Mucosa of rectum (tissue), 2 donors: ENCODE measurements around the gene FBXW8.

Experiments used
- H3K27ac ChIP-seq, 2 donors: one replicate each; pipeline ENCODE4 v1.7.0; 2013; ENCODE audit warnings: inconsistent platforms in 2 of 2, low read depth in 2 of 2, low read length in 2 of 2
- H3K27me3 ChIP-seq, 2 donors: one replicate each; pipeline ENCODE4 v1.7.0; 2013; ENCODE audit warnings: low read length in 2 of 2; ENCODE audit not compliant: control insufficient read depth in 2 of 2, insufficient read depth in 2 of 2
- H3K36me3 ChIP-seq, 2 donors: one replicate each; pipeline ENCODE4 v1.7.0; 2013; ENCODE audit warnings: low read length in 2 of 2; ENCODE audit not compliant: control insufficient read depth in 2 of 2, insufficient read depth in 2 of 2
- H3K4me1 ChIP-seq, 2 donors: one replicate each; pipeline ENCODE4 v1.7.0; 2013; ENCODE audit warnings: low read length in 2 of 2, mild to moderate bottlenecking in 1 of 2; ENCODE audit not compliant: control insufficient read depth in 2 of 2, insufficient read depth in 2 of 2
- H3K4me3 ChIP-seq, 2 donors: one replicate each; pipeline ENCODE4 v1.7.0; 2013; ENCODE audit warnings: low read length in 2 of 2
- H3K9ac ChIP-seq, 2 donors: one replicate each; pipeline ENCODE4 v1.7.0; 2013; ENCODE audit warnings: low read length in 2 of 2, low read depth in 1 of 2, mild to moderate bottlenecking in 1 of 2
- H3K9me3 ChIP-seq, 2 donors: one replicate each; pipeline ENCODE4 v1.7.0; 2013; ENCODE audit warnings: low read length in 2 of 2; ENCODE audit not compliant: control insufficient read depth in 2 of 2
- donor health status: healthy.
- donor health status: Normal muscosa, but diverticular disease.

FBXW8 gene

DNA sequence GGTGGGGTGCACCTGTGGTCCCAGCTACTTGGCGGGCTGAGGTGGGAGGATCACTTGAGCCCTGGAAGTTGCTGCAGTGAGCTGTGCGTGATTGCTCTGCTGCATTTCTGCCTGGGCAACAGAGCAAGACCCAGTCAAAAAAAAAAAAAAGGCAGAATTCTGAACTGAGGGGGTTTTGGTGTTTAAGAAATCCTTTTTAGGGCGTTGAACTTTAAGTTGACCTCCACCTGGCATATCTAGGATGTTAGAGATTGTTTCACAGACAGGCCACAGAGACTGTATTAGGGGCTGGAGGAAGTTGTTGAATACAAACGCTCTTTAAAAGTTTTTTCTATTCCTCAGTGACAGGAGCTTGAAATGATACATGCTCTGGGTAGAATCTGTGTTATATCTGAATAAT lies 60.5 kb downstream of the FBXW8 start:
- H3K27me3 ChIP-seq = no peaks in the 10 kb centered on the region
- peaks cover 7 to 18% of the 10 kb centered on the region in 2 donors for H3K36me3 ChIP-seq
- no peak overlapping the region for H3K27ac ChIP-seq
- no peaks in the 10 kb centered on the region for H3K4me1 ChIP-seq
- H3K9ac ChIP-seq = no peak overlapping the region
- H3K9me3 ChIP-seq = no peaks in the 10 kb centered on the region
- H3K4me3 ChIP-seq = no peak overlapping the region

- H3K27me3 ChIP-seq = no peaks in the 10 kb centered on the region
- no peak overlapping the region for H3K27ac ChIP-seq
Measured at GRCh38 chr12:116975779-116976393, 65.1 kb downstream of the FBXW8 start.

GRCh38 chr12:116977465-116978380 lies 67.0 kb downstream of the FBXW8 start:
- H3K9me3 ChIP-seq = no peaks in the 10 kb centered on the region
- H3K9ac ChIP-seq = no peak overlapping the region

More at GRCh38 chr12:116975779-116976393, 65.1 kb downstream of the FBXW8 start:
- no peak overlapping the region for H3K9ac ChIP-seq
- no peak overlapping the region for H3K4me3 ChIP-seq
- no peaks in the 10 kb centered on the region for H3K9me3 ChIP-seq
- H3K36me3 ChIP-seq = peaks cover 2 to 10% of the 10 kb centered on the region in 2 donors
- H3K4me1 ChIP-seq = no peaks in the 10 kb centered on the region

DNA sequence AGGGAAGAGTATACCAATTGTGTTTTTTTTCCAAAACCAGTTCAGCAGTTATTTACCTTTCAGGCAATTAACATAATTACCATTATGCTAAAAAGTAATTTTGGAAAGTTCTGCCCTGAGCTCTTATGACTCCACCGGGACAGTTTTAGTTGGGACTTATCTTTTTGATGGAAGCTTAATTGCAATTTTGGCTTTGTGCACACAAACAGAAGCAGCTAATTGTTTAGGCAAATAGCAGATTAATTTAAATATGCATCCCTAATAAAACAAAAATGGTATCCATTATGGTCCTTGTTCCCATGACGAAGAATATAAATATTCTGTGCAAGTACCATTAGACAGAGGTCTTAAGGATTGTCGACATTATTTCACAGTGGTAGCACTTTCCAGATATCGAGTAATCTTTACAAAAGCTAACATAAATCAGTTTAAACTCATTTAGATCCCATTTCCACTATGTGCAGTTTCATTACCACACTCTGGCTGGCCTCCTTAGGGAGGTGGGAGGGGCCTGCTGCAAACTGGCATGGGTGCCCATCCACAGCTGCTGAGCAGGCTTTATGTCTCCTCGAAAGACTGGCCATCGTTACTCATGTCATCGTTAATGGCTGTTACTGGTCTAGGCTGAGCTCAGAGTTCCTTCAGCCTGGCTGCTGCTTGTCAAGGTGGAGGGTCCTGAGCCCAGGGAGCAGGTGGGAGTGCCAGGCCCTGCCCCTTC lies 68.2 kb downstream of the FBXW8 start:
- Histone ChIP-seq H3K9me3 (no peaks in the 10 kb centered on the region), H3K27ac (no peak overlapping the region), H3K4me3 (no peak overlapping the region), H3K4me1 (no peaks in the 10 kb centered on the region), H3K36me3 (peaks cover 0 to 2% of the 10 kb centered on the region in 2 donors), H3K9ac (no peak overlapping the region), H3K27me3 (no peaks in the 10 kb centered on the region)

More at GRCh38 chr12:116977465-116978380, 67.0 kb downstream of the FBXW8 start:
- no peaks in the 10 kb centered on the region for H3K27me3 ChIP-seq
- no peak overlapping the region for H3K4me3 ChIP-seq
- H3K4me1 ChIP-seq = no peaks in the 10 kb centered on the region
- no peak overlapping the region for H3K27ac ChIP-seq
- peaks cover 2 to 5% of the 10 kb centered on the region in 2 donors for H3K36me3 ChIP-seq

DNA sequence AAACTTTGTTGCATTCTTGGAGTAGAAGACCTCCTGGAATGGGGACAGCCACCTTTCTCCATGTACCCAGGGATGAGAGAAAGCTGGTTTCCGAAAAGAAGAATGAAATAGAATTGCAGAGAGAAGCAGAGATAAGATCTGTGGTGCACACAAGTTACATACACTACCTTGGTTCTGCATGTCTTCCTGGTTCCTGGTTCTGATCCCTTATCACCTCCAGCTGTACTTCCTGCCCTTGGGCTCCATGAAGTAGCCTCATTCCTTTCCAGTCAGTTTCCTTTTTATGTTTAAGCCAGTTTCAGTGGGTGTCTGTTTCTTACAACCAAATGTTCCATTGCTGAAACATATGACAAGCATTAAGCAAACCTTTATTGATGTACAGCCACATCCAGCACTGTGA lies 69.3 kb downstream of the FBXW8 start:
- Histone ChIP-seq H3K9ac (no peak overlapping the region), H3K9me3 (no peaks in the 10 kb centered on the region), H3K4me1 (no peaks in the 10 kb centered on the region), H3K36me3 (peaks cover 0 to 2% of the 10 kb centered on the region in 2 donors), H3K27me3 (no peaks in the 10 kb centered on the region), H3K27ac (no peak overlapping the region), H3K4me3 (no peak overlapping the region)

DNA sequence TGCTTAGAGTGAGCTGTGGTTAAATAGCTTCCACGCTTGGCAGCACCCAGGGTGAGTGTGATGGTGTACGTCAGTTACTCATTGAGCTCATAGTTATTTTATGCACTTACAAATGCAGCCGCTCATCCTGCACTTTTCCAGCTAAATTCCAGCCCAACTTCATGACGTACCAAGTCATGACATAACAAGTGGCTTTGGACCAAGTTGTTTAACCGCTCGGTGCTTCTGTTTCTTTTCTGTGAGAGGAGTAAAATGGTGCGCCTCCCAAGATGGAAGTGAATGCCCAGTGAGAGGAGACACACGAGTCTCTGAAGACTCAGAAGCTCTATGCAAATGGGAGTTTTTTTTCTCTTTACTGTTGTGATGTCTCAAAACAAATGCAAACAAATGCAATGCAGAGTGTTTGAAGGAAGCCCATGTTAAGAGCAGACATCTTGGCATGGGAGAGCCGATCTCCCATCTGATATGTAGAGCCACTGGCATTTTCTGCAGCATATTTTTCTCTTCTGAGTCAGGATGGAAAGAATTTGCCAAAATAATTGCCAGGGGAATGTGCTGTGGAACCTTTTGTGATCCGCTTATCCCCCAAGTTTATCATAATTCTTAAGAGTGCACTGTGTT lies 72.2 kb downstream of the FBXW8 start:
- no peak overlapping the region for H3K4me3 ChIP-seq
- H3K36me3 ChIP-seq = no peaks in the 10 kb centered on the region
- H3K27ac ChIP-seq = no peak overlapping the region
- H3K4me1 ChIP-seq = no peaks in the 10 kb centered on the region
- no peak overlapping the region for H3K9ac ChIP-seq
- H3K9me3 ChIP-seq = no peaks in the 10 kb centered on the region
- no peaks in the 10 kb centered on the region for H3K27me3 ChIP-seq

- Histone ChIP-seq H3K36me3 (peaks cover 0 to 2% of the 10 kb centered on the region in 2 donors), H3K27ac (no peak overlapping the region), H3K4me3 (no peak overlapping the region), H3K27me3 (no peaks in the 10 kb centered on the region), H3K4me1 (no peaks in the 10 kb centered on the region), H3K9me3 (no peaks in the 10 kb centered on the region), H3K9ac (no peak overlapping the region)
Measured at GRCh38 chr12:116984098-116984497, 73.3 kb downstream of the FBXW8 start.

GRCh38 chr12:116990329-116990728 lies 79.6 kb downstream of the FBXW8 start:
- no peaks in the 10 kb centered on the region for H3K9me3 ChIP-seq
- H3K9ac ChIP-seq = no peak overlapping the region
- no peaks in the 10 kb centered on the region for H3K4me1 ChIP-seq
- H3K4me3 ChIP-seq = no peak overlapping the region
- no peak overlapping the region for H3K27ac ChIP-seq
- peaks cover 10 to 13% of the 10 kb centered on the region in 2 donors for H3K36me3 ChIP-seq
- H3K27me3 ChIP-seq = no peaks in the 10 kb centered on the region

DNA sequence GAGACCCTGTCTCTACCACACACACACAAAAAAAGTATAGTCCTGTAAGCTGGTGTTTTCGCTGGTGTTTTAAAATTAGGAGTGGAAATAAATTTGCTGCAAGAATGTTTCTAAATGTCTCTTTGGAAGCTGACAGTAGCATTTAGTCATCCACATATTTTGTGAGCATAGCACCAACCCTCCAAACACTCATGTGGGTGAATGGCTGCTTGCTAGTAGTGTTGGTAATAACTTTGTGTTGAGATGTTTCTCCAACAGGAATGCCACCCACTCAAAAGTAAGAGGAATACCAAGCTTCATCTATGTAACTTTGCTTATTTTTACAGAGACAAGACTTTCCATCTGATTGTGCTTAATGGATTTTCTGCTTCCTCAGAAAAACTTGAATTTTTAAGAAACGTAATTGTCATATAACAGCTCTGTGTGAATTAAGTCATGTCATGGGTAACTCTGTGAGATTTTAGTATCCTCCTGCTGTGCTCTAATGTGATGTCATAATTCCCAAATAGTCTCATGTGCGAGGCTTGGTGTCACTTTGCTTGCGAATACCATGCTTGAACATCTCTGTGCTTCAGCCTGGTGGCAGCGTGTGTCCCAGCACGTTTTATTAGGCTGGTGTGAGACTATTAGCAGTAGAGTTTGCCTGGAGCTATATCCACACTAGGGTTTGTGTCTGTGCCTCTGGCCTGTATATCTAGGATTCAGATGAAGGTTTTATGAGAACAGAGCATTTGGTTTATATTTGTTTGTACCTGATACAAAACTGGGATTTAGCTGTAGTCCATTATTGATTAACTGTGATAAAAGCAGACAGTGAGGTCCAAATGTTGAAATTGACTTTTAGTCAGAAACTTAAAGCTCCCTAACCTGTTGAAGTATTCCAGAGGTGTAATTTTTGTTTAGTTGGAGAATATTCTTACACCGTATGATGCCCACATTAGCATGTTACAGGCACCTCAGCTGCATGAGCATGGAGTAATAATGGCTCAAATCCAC lies 80.5 kb downstream of the FBXW8 start:
- H3K27me3 ChIP-seq = no peaks in the 10 kb centered on the region
- H3K9ac ChIP-seq = no peak overlapping the region
- no peaks in the 10 kb centered on the region for H3K9me3 ChIP-seq
- H3K4me1 ChIP-seq = no peaks in the 10 kb centered on the region
- H3K27ac ChIP-seq = no peak overlapping the region
- no peak overlapping the region for H3K4me3 ChIP-seq
- peaks cover 13 to 14% of the 10 kb centered on the region in 2 donors for H3K36me3 ChIP-seq
